Measurements from ENCODE around the gene WDFY2. TPM values are rescaled to one million over a fixed set of nuclear protein-coding genes. Genes with fewer than 3 reads are reported as not detected.

WDFY2 gene
- total and polyA plus RNA-seq, 4 donors: 3.4 to 10.5 (median 5.8) TPM

GRCh38 chr13:51717786-51718398 is 133.6 kb downstream of the WDFY2 start:
- TF ChIP-seq CTCF (IDR thresholded peaks at IDR 0.05; ENCODE audit: low read depth, low read length, missing input control) (no peak), YY1 (IDR thresholded peaks at IDR 0.05) (no peak), ATF3 (IDR thresholded peaks at IDR 0.05) (no peak), GABPA (IDR thresholded peaks at IDR 0.05 in 1 of 2, conservative IDR thresholded peaks at IDR 0.05 in 1 of 2) (no peak), HNF4A (conservative IDR thresholded peaks at IDR 0.05) (no peak), EGR1 (IDR thresholded peaks at IDR 0.05; ENCODE audit: low read depth in 2 of 2) (no peak), RAD21 (IDR thresholded peaks at IDR 0.05) (no peak), JUND (IDR thresholded peaks at IDR 0.05) (no peak), HNF4G (IDR thresholded peaks at IDR 0.05) (no peak), TAF1 (conservative IDR thresholded peaks at IDR 0.05) (no peak), NR2F2 (IDR thresholded peaks at IDR 0.05) (no peak), MAX (IDR thresholded peaks at IDR 0.05) (no peak), FOXA2 (IDR thresholded peaks at IDR 0.05) (no peak)
- Histone ChIP-seq H3K27me3 (ENCODE audit: control insufficient read depth in 4 of 4, insufficient read depth in 4 of 4, low read length in 3 of 4) (no peaks in the 10 kb centered on the region), H3K4me1 (ENCODE audit: control insufficient read depth in 4 of 4, insufficient read depth in 4 of 4, low read length in 3 of 4) (peaks cover 0 to 4% (median 0%) of the 10 kb centered on the region in 4 donors), H3K9me3 (ENCODE audit: control insufficient read depth in 4 of 4, low read length in 3 of 4) (no peaks in the 10 kb centered on the region), H3K9ac (ENCODE audit: low read depth in 1 of 2, low read length in 2 of 2) (no peak overlapping the region), H3K36me3 (ENCODE audit: control insufficient read depth in 4 of 4, insufficient read depth in 3 of 4, low read depth in 1 of 4, low read length in 3 of 4) (no peaks in the 10 kb centered on the region), H3K27ac (ENCODE audit: low read depth in 1 of 2, low read length in 2 of 2) (no peak overlapping the region), H3K4me3 (ENCODE audit: low read depth in 1 of 3, low read length in 3 of 3) (no peak overlapping the region)
- no peak for DNase-seq (ENCODE audit: low spot score)
- 97% methylated on average over 1 of the region's 1 CpG for WGBS

GRCh38 chr13:51719394-51719793 is 135.1 kb downstream of the WDFY2 start:
- Histone ChIP-seq H3K4me1 (ENCODE audit: control insufficient read depth in 4 of 4, insufficient read depth in 4 of 4, low read length in 3 of 4) (peaks cover 0 to 3% (median 0%) of the 10 kb centered on the region in 4 donors), H3K9me3 (ENCODE audit: control insufficient read depth in 4 of 4, low read length in 3 of 4) (no peaks in the 10 kb centered on the region), H3K27me3 (ENCODE audit: control insufficient read depth in 4 of 4, insufficient read depth in 4 of 4, low read length in 3 of 4) (no peaks in the 10 kb centered on the region), H3K9ac (ENCODE audit: low read depth in 1 of 2, low read length in 2 of 2) (no peak overlapping the region), H3K36me3 (ENCODE audit: control insufficient read depth in 4 of 4, insufficient read depth in 3 of 4, low read depth in 1 of 4, low read length in 3 of 4) (no peaks in the 10 kb centered on the region), H3K27ac (ENCODE audit: low read depth in 1 of 2, low read length in 2 of 2) (no peak overlapping the region), H3K4me3 (ENCODE audit: low read depth in 1 of 3, low read length in 3 of 3) (no peak overlapping the region)
- WGBS: 99% methylated on average over 1 of the region's 1 CpG
- DNase-seq (ENCODE audit: low spot score): no peak
- TF ChIP-seq FOXA1 (IDR thresholded peaks at IDR 0.05) (no peak), NR2F2 (IDR thresholded peaks at IDR 0.05) (no peak), HNF4A (conservative IDR thresholded peaks at IDR 0.05) (no peak), FOXA2 (IDR thresholded peaks at IDR 0.05) (no peak), JUND (IDR thresholded peaks at IDR 0.05) (no peak), SP1 (IDR thresholded peaks at IDR 0.05) (no peak), HNF4G (IDR thresholded peaks at IDR 0.05) (no peak), ATF3 (IDR thresholded peaks at IDR 0.05) (no peak), REST (IDR thresholded peaks at IDR 0.05) (no peak), CTCF (IDR thresholded peaks at IDR 0.05; ENCODE audit: low read depth, low read length, missing input control) (no peak), RXRA (IDR thresholded peaks at IDR 0.05) (no peak), RAD21 (IDR thresholded peaks at IDR 0.05) (no peak), TAF1 (conservative IDR thresholded peaks at IDR 0.05) (no peak)
